22Rv1 (cell line): Measurements from ENCODE around the gene RALGPS1.

Source experiments
- H3K27ac ChIP-seq: fragments of 450-650 bp; 2 replicates; pipeline ENCODE4 v1.5.1; 2017
- CTCF ChIP-seq: fragments of 450-650 bp; IDR thresholded peaks from 2 replicates; pipeline ENCODE4 v1.5.1; 2017; ENCODE audit warnings: mild to moderate bottlenecking
- ZFX ChIP-seq: fragments of 450-650 bp; IDR thresholded peaks from 2 replicates; pipeline ENCODE4 v1.6.1; 2017; ENCODE audit warnings: antibody characterized with exemption, borderline replicate concordance

Gene RALGPS1

GRCh38 chr9:127231666-127232065 is 317.1 kb downstream of the RALGPS1 start:
- H3K27ac ChIP-seq: no peak overlapping the region
- no peak for TF ChIP-seq CTCF
- no peak for TF ChIP-seq ZFX

GRCh38 chr9:127232833-127233549 is 318.4 kb downstream of the RALGPS1 start:
- TF ChIP-seq CTCF (no peak), ZFX (no peak)
- H3K27ac ChIP-seq: no peak overlapping the region

- no peak overlapping the region for H3K27ac ChIP-seq
- no peak for TF ChIP-seq CTCF
- no peak for TF ChIP-seq ZFX
These were observed 319.0 kb downstream of the RALGPS1 start for GRCh38 chr9:127233550-127233949.

GRCh38 chr9:127233989-127234388 is 319.4 kb downstream of the RALGPS1 start:
- no peak for TF ChIP-seq CTCF
- TF ChIP-seq ZFX: no peak
- H3K27ac ChIP-seq: no peak overlapping the region

- TF ChIP-seq CTCF (no peak), ZFX (no peak)
- no peak overlapping the region for H3K27ac ChIP-seq
These were observed 323.2 kb downstream of the RALGPS1 start for GRCh38 chr9:127237801-127238200.

- no peak overlapping the region for H3K27ac ChIP-seq
- no peak for TF ChIP-seq ZFX
- TF ChIP-seq CTCF: no peak
These were observed 326.8 kb downstream of the RALGPS1 start for GRCh38 chr9:127241354-127241753.

- no peak overlapping the region for H3K27ac ChIP-seq
- no peak for TF ChIP-seq ZFX
- TF ChIP-seq CTCF: no peak
These were observed 330.3 kb downstream of the RALGPS1 start for GRCh38 chr9:127244609-127245601.
